ENCODE results near the gene GSTT4.

GSTT4 gene

DNA sequence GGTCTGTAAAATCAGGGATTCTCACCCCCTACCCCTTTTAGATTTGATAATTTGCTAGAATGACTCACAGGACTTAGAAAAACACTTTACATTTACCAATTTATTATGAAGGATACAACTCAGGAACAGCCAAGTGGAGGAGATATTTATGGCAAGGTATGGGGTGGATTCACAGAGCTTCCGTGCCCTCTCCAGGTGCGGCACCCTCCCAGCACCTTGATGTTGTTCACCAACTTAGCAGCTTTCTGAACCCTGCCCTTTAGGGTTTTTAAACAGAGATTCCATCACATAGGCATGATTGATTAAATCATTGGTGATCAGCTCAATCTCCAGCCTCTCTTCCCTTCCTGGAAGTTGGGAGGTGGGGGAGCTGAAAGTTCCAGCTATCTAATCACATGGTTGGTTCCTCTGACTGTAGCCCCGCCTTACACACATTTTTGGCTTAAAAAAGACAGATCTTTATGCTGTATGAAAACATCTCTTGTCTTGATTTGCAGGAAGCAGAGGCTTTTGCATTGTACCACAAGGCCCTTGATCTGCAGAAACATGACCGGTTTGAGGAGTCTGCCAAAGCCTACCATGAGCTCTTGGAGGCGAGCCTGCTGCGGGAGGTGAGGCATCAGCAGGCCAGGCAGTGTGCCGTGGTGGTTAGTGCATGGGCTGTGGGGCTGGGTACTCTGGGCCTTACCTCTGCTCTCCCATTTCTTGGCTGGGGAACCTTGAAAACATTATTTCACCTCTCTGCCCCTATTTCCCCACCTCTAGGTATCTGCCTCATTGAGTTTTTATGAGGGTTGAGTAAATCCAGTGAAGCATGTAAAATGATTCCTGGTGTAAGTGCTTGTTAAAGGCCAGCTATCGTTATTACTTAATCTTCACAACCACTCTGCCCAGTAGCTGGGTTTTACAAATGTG, 32.9 kb upstream of the GSTT4 start:
- Histone ChIP-seq H3K4ac (ENCODE audit: low read depth in 1 of 2, low read length in 2 of 2) (no peak overlapping the region), H2BK12ac (ENCODE audit: low read length in 2 of 2) (peak overlapping the region in 1 of 2 experiments; percentile 43), H2AFZ (ENCODE audit: low read depth, low read length) (no peak overlapping the region), H3K36me3 (ENCODE audit: control insufficient read depth in 1 of 2, insufficient read depth in 2 of 2, low read depth in 1 of 2, low read length in 2 of 2) (peaks cover 29 to 65% of the 10 kb centered on the region in 2 experiments), H2AK5ac (ENCODE audit: low read length, severe bottlenecking) (no peak overlapping the region), H3K4me2 (ENCODE audit: low read length, poor library complexity, severe bottlenecking) (no peak overlapping the region), H4K8ac (ENCODE audit: low read length) (no peak overlapping the region), H3K27ac (ENCODE audit: low read length, poor library complexity, severe bottlenecking) (no peak overlapping the region), H3K27me3 (ENCODE audit: control insufficient read depth in 1 of 2, insufficient read depth in 1 of 2, low read length in 2 of 2) (no peaks in the 10 kb centered on the region), H3K9ac (ENCODE audit: low read length) (no peak overlapping the region), H3K9me3 (ENCODE audit: control insufficient read depth, low read length) (no peaks in the 10 kb centered on the region), H3K79me1 (replicated peaks; ENCODE audit: low read length, poor library complexity, severe bottlenecking) (peaks cover 30% of the 10 kb centered on the region), H4K91ac (ENCODE audit: low read length) (no peak overlapping the region), H2BK120ac (ENCODE audit: low read depth, low read length) (no peak overlapping the region), H2BK5ac (ENCODE audit: low read depth, low read length, poor library complexity, severe bottlenecking) (no peak overlapping the region), H3K4me1 (ENCODE audit: control insufficient read depth, insufficient read depth, low read depth, low read length) (peaks cover 15% of the 10 kb centered on the region), H3K4me3 (ENCODE audit: insufficient read depth in 1 of 2, low read depth in 1 of 2, low read length in 2 of 2) (no peak overlapping the region), H3K14ac (ENCODE audit: low read length in 2 of 2) (no peak overlapping the region), H3K23ac (ENCODE audit: low read length in 2 of 2) (no peak overlapping the region), H2BK15ac (ENCODE audit: low read depth, poor library complexity, severe bottlenecking) (no peak overlapping the region), H3K18ac (ENCODE audit: low read depth in 1 of 2, low read length in 2 of 2) (no peak overlapping the region)
- no peak for DNase-seq
- WGBS, result 97% methylated on average over 6 of the region's 8 CpGs

DNA sequence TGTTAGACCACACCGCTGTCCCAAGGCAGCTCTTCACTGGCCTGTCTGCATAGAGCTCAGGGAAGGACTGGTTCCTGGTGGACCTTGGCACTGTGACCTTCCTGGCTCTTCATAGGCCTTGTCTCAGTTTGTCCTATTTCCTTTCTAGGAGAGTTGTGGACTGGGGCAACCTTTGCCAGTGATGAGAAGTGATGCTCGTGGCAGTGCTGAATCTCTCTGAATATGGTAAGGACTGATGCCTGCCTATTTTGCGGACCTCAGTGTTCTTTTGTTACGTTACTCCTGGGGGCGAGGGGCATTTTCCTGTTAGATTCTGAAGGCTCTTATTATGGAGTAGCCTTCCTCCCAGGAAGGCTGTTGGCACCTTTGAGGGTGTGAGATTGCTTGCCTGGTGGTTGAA, 30.0 kb upstream of the GSTT4 start:
- H3K27ac ChIP-seq (ENCODE audit: low read length, poor library complexity, severe bottlenecking), result no peak overlapping the region
- H2BK12ac ChIP-seq (ENCODE audit: low read length in 2 of 2), result no peak overlapping the region
- no peak overlapping the region for H4K91ac ChIP-seq (ENCODE audit: low read length)
- H2BK120ac ChIP-seq (ENCODE audit: low read depth, low read length), result no peak overlapping the region
- H2AK5ac ChIP-seq (ENCODE audit: low read length, severe bottlenecking), result no peak overlapping the region
- H3K14ac ChIP-seq (ENCODE audit: low read length in 2 of 2), result no peak overlapping the region
- no peaks in the 10 kb centered on the region for H3K9me3 ChIP-seq (ENCODE audit: control insufficient read depth, low read length)
- no peak overlapping the region for H3K23ac ChIP-seq (ENCODE audit: low read length in 2 of 2)
- H3K4me3 ChIP-seq (ENCODE audit: insufficient read depth in 1 of 2, low read depth in 1 of 2, low read length in 2 of 2), result no peak overlapping the region
- H3K18ac ChIP-seq (ENCODE audit: low read depth in 1 of 2, low read length in 2 of 2), result no peak overlapping the region
- no peak overlapping the region for H2AFZ ChIP-seq (ENCODE audit: low read depth, low read length)
- peaks cover 20 to 50% of the 10 kb centered on the region in 2 experiments for H3K36me3 ChIP-seq (ENCODE audit: control insufficient read depth in 1 of 2, insufficient read depth in 2 of 2, low read depth in 1 of 2, low read length in 2 of 2)
- no peaks in the 10 kb centered on the region for H3K27me3 ChIP-seq (ENCODE audit: control insufficient read depth in 1 of 2, insufficient read depth in 1 of 2, low read length in 2 of 2)
- no peak overlapping the region for H3K4me2 ChIP-seq (ENCODE audit: low read length, poor library complexity, severe bottlenecking)
- WGBS, result 98% methylated on average over 5 of the region's 5 CpGs
- no peak for DNase-seq
- H3K4ac ChIP-seq (ENCODE audit: low read depth in 1 of 2, low read length in 2 of 2), result no peak overlapping the region
- H2BK15ac ChIP-seq (ENCODE audit: low read depth, poor library complexity, severe bottlenecking), result no peak overlapping the region
- peaks cover 11% of the 10 kb centered on the region for H3K4me1 ChIP-seq (ENCODE audit: control insufficient read depth, insufficient read depth, low read depth, low read length)
- H3K9ac ChIP-seq (ENCODE audit: low read length), result no peak overlapping the region
- H4K8ac ChIP-seq (ENCODE audit: low read length), result no peak overlapping the region
- peaks cover 42% of the 10 kb centered on the region for H3K79me1 ChIP-seq (replicated peaks; ENCODE audit: low read length, poor library complexity, severe bottlenecking)
- H2BK5ac ChIP-seq (ENCODE audit: low read depth, low read length, poor library complexity, severe bottlenecking), result no peak overlapping the region

DNA sequence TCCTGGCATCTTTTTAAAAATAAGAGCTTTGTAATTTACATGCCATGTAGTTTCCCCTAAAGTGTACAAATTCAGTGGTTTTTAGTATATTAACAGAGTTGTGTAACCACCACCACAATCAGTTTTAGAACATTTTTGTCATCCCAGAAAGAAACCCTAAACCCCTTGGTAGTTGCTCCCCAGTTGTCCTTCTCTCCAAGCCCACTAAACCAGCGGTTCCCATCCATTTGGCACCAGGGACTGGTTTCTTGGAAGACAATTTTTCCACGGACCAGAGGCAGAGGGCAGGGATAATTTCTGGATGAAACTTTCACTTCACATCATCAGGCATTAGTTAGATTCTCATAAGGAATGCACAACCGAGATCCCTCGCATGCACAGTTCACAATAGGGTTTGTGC, 28.5 kb upstream of the GSTT4 start:
- Histone ChIP-seq H4K8ac (ENCODE audit: low read length) (no peak overlapping the region), H3K36me3 (ENCODE audit: control insufficient read depth in 1 of 2, insufficient read depth in 2 of 2, low read depth in 1 of 2, low read length in 2 of 2) (peaks cover 20 to 34% of the 10 kb centered on the region in 2 experiments), H3K14ac (ENCODE audit: low read length in 2 of 2) (no peak overlapping the region), H2AK5ac (ENCODE audit: low read length, severe bottlenecking) (no peak overlapping the region), H3K23ac (ENCODE audit: low read length in 2 of 2) (no peak overlapping the region), H3K4me2 (ENCODE audit: low read length, poor library complexity, severe bottlenecking) (no peak overlapping the region), H3K9ac (ENCODE audit: low read length) (no peak overlapping the region), H3K27ac (ENCODE audit: low read length, poor library complexity, severe bottlenecking) (no peak overlapping the region), H2BK15ac (ENCODE audit: low read depth, poor library complexity, severe bottlenecking) (no peak overlapping the region), H3K4ac (ENCODE audit: low read depth in 1 of 2, low read length in 2 of 2) (no peak overlapping the region), H3K4me3 (ENCODE audit: insufficient read depth in 1 of 2, low read depth in 1 of 2, low read length in 2 of 2) (no peak overlapping the region), H3K4me1 (ENCODE audit: control insufficient read depth, insufficient read depth, low read depth, low read length) (peaks cover 7% of the 10 kb centered on the region), H4K91ac (ENCODE audit: low read length) (no peak overlapping the region), H2AFZ (ENCODE audit: low read depth, low read length) (no peak overlapping the region), H3K18ac (ENCODE audit: low read depth in 1 of 2, low read length in 2 of 2) (no peak overlapping the region), H3K79me1 (replicated peaks; ENCODE audit: low read length, poor library complexity, severe bottlenecking) (peaks cover 48% of the 10 kb centered on the region), H2BK120ac (ENCODE audit: low read depth, low read length) (no peak overlapping the region), H3K27me3 (ENCODE audit: control insufficient read depth in 1 of 2, insufficient read depth in 1 of 2, low read length in 2 of 2) (no peaks in the 10 kb centered on the region), H2BK12ac (ENCODE audit: low read length in 2 of 2) (no peak overlapping the region), H3K9me3 (ENCODE audit: control insufficient read depth, low read length) (no peaks in the 10 kb centered on the region), H2BK5ac (ENCODE audit: low read depth, low read length, poor library complexity, severe bottlenecking) (no peak overlapping the region)
- no peak for DNase-seq
- 93% methylated on average over 4 of the region's 4 CpGs for WGBS

DNA sequence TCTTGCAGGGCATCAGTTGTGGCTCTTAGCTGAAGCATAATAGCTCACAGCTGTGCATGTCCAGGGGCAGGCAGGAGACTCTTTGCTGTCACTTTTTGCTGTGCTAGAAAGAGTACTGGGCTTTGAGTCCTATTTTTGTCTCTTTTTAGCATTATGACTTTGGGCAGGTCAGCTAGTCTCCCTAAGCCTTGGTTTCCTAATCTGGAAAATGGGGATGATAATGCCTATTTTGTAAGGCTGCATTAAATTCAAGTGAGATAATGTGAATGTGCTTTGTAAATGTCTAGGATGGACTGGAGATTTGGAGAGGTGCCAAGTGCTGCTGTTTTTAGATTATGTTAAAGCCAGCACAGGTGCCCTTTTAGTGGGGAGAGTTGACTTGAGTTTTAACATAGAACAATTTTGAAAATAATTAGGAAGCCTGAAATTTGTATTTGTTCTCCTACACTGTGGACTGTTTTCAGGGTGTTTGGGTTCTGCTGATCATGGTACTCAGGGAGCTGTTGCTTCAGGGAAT, 25.0 kb upstream of the GSTT4 start:
- H3K79me1 ChIP-seq (replicated peaks; ENCODE audit: low read length, poor library complexity, severe bottlenecking), result peaks cover 50% of the 10 kb centered on the region
- H2BK12ac ChIP-seq (ENCODE audit: low read length in 2 of 2), result no peak overlapping the region
- H2BK120ac ChIP-seq (ENCODE audit: low read depth, low read length), result no peak overlapping the region
- H3K18ac ChIP-seq (ENCODE audit: low read depth in 1 of 2, low read length in 2 of 2), result no peak overlapping the region
- H4K8ac ChIP-seq (ENCODE audit: low read length), result no peak overlapping the region
- H3K4me2 ChIP-seq (ENCODE audit: low read length, poor library complexity, severe bottlenecking), result no peak overlapping the region
- H3K9ac ChIP-seq (ENCODE audit: low read length), result no peak overlapping the region
- H3K4me1 ChIP-seq (ENCODE audit: control insufficient read depth, insufficient read depth, low read depth, low read length), result peaks cover 9% of the 10 kb centered on the region
- no peak overlapping the region for H3K27ac ChIP-seq (ENCODE audit: low read length, poor library complexity, severe bottlenecking)
- no peaks in the 10 kb centered on the region for H3K27me3 ChIP-seq (ENCODE audit: control insufficient read depth in 1 of 2, insufficient read depth in 1 of 2, low read length in 2 of 2)
- no peak overlapping the region for H4K91ac ChIP-seq (ENCODE audit: low read length)
- no peak for DNase-seq
- H3K4ac ChIP-seq (ENCODE audit: low read depth in 1 of 2, low read length in 2 of 2), result no peak overlapping the region
- no peak overlapping the region for H2AK5ac ChIP-seq (ENCODE audit: low read length, severe bottlenecking)
- H2BK5ac ChIP-seq (ENCODE audit: low read depth, low read length, poor library complexity, severe bottlenecking), result no peak overlapping the region
- H3K36me3 ChIP-seq (ENCODE audit: control insufficient read depth in 1 of 2, insufficient read depth in 2 of 2, low read depth in 1 of 2, low read length in 2 of 2), result peaks cover 8 to 14% of the 10 kb centered on the region in 2 experiments
- H3K14ac ChIP-seq (ENCODE audit: low read length in 2 of 2), result no peak overlapping the region
- H3K4me3 ChIP-seq (ENCODE audit: insufficient read depth in 1 of 2, low read depth in 1 of 2, low read length in 2 of 2), result no peak overlapping the region
- H3K23ac ChIP-seq (ENCODE audit: low read length in 2 of 2), result no peak overlapping the region
- H2BK15ac ChIP-seq (ENCODE audit: low read depth, poor library complexity, severe bottlenecking), result no peak overlapping the region
- H3K9me3 ChIP-seq (ENCODE audit: control insufficient read depth, low read length), result no peaks in the 10 kb centered on the region
- H2AFZ ChIP-seq (ENCODE audit: low read depth, low read length), result no peak overlapping the region
